GM12873 (cell line): ENCODE measurements around the gene CRYGC.
"Not testable (repeated sequence)": the region's sequence is repeated elsewhere in the genome, so short reads cannot be mapped to it uniquely, and the experiment has no call there.

ENCODE experiments used
- TF ChIP-seq, protein P1 (sequence below): IDR thresholded peaks from 2 replicates; pipeline ENCODE4 v1.5.1; 2012; ENCODE audit warnings: low read depth, mild to moderate bottlenecking, moderate library complexity, low read length, control low read depth; ENCODE audit not compliant: insufficient read depth; ENCODE audit errors: missing control alignments

The CRYGC gene

GRCh38 chr2:208135794-208136715 lies 6.4 kb upstream of the CRYGC start:
- TF ChIP-seq, protein P1, sequence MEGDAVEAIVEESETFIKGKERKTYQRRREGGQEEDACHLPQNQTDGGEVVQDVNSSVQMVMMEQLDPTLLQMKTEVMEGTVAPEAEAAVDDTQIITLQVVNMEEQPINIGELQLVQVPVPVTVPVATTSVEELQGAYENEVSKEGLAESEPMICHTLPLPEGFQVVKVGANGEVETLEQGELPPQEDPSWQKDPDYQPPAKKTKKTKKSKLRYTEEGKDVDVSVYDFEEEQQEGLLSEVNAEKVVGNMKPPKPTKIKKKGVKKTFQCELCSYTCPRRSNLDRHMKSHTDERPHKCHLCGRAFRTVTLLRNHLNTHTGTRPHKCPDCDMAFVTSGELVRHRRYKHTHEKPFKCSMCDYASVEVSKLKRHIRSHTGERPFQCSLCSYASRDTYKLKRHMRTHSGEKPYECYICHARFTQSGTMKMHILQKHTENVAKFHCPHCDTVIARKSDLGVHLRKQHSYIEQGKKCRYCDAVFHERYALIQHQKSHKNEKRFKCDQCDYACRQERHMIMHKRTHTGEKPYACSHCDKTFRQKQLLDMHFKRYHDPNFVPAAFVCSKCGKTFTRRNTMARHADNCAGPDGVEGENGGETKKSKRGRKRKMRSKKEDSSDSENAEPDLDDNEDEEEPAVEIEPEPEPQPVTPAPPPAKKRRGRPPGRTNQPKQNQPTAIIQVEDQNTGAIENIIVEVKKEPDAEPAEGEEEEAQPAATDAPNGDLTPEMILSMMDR = no peak

GRCh38 chr2:208134928-208135586 lies 5.4 kb upstream of the CRYGC start:
- TF ChIP-seq, protein P1 = no peak

GRCh38 chr2:208130712-208131110 lies 1.1 kb upstream of the CRYGC start:
- TF ChIP-seq, protein P1 = no peak

DNA sequence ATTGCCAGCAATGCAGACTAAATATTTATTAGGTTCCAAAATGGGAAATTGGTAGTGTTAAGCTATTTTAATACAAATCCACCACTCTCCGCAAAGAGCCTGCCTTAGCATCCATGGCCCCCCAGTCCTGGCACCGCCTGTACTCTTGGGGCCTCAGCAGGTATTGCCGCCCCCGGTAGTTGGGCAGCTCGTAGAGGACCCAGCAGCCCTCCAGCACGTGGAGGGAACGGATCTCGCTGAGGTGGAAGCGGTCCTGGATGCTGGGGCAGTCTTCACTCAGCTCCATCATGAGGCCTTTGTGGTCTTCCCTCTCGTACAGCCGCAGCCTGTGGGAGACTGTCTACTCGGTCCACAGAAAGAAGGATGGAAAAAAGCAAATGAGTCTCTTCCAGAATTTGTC lies 1.5 kb downstream of the CRYGC start:
- TF ChIP-seq, protein P1 = no peak

GRCh38 chr2:208127090-208127489 lies 2.5 kb downstream of the CRYGC start:
- TF ChIP-seq, protein P1 = no peak

DNA sequence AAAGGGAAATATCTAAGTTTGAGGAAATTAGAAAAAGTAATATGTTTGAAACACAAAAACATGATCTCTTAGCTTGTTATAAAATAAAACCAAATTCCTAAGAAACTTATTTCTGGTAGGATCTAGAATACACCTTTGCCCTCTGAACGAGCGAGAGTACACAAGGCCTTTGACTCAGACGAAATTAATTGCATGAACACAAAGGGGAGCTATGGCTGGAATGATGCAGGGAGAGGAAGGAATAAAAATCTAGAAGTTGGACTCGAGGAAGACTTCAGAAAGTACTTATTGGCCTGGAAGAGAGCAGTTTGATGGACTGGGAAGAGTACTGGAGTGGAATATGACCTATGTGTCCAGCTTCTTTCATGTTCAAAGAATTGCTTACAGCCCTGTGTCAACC lies 4.4 kb downstream of the CRYGC start:
- TF ChIP-seq, protein P1 = no peak

DNA sequence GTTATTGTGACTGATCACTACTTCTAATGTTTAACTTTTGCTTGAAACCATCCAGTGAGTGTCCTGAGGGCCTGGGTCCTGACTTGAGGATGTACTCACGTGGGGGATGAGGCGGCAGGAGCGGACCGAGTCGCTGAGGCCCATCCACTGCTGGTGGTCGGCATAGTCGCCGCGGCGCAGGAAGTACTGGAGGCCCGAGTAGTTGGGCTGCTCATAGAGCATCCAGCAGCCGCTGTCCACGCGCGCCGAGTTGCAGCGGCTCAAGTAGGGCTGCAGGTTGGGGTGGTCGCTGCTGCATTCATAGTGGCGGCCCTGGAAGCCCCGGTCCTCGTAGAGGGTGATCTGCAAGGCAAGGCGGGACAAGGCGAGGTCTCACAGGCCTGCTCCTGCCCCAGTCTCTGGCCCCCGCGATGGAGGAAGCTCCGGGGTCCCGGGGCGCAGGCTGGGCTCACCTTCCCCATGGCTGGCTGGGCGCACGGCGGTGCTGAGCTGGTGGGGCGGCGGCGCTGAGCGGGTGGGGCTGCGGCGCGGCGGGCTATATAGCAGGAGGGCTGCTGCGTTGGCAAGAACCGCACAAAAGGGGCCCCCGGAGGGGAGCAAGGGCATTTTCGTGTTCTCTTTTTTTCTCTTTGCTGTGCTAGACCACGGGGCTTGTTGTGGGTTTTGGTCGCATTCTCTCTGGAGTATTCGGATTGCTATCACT lies 5.5 kb downstream of the CRYGC start, which contains the start of gene CRYGD:
Gene CRYGD (minus strand): TSS at position 512 of the 703 bp plus-strand sequence. CDS start 51 bp downstream, at position 461.
- TF ChIP-seq, protein P1 = not testable (repeated sequence)
